ENCODE data around the gene STEAP1.

Gene STEAP1

GRCh38 chr7:90210475-90210874 lies 56.2 kb downstream of the STEAP1 start:
- no peak overlapping the region for H3K27ac ChIP-seq (ENCODE audit: low read depth, low read length, poor library complexity, severe bottlenecking)
- H3K9ac ChIP-seq (ENCODE audit: low read length), result no peak overlapping the region
- H3K4me2 ChIP-seq (ENCODE audit: low read length), result no peak overlapping the region
- H3K9me2 ChIP-seq (ENCODE audit: low read depth, low read length), result no peaks in the 10 kb centered on the region; the same call in 1 of the 2 replicates
- no peaks in the 10 kb centered on the region for H4K20me1 ChIP-seq (ENCODE audit: insufficient read depth, low read length)
- H3K27me3 ChIP-seq (ENCODE audit: insufficient read depth, low read length), result no peaks in the 10 kb centered on the region
- no peaks in the 10 kb centered on the region for H3K9me3 ChIP-seq (ENCODE audit: low read length)
- H3K79me2 ChIP-seq (ENCODE audit: insufficient read depth, low read length), result no peaks in the 10 kb centered on the region
- TF ChIP-seq EZH2 (IDR thresholded peaks at IDR 0.05; ENCODE audit: borderline replicate concordance, low read length), result no peak
- no peak for TF ChIP-seq CTCF (IDR thresholded peaks at IDR 0.05; ENCODE audit: low read length)
- no peaks in the 10 kb centered on the region for H3K4me1 ChIP-seq (ENCODE audit: insufficient read depth, low read length, severe bottlenecking)
- H3K4me3 ChIP-seq (ENCODE audit: low read depth, low read length, poor library complexity, severe bottlenecking), result no peak overlapping the region
- no peaks in the 10 kb centered on the region for H3F3A ChIP-seq (ENCODE audit: insufficient read depth, low read length)
- no peak overlapping the region for H2AFZ ChIP-seq (ENCODE audit: low read length)
- no peaks in the 10 kb centered on the region for H3K36me3 ChIP-seq (ENCODE audit: insufficient read depth, low read length)

GRCh38 chr7:90210981-90211380 lies 56.7 kb downstream of the STEAP1 start:
- no peak overlapping the region for H3K4me3 ChIP-seq (ENCODE audit: low read depth, low read length, poor library complexity, severe bottlenecking)
- H3K79me2 ChIP-seq (ENCODE audit: insufficient read depth, low read length), result no peaks in the 10 kb centered on the region
- H4K20me1 ChIP-seq (ENCODE audit: insufficient read depth, low read length), result no peaks in the 10 kb centered on the region
- TF ChIP-seq EZH2 (IDR thresholded peaks at IDR 0.05; ENCODE audit: borderline replicate concordance, low read length) (no peak), CTCF (IDR thresholded peaks at IDR 0.05; ENCODE audit: low read length) (no peak)
- H3F3A ChIP-seq (ENCODE audit: insufficient read depth, low read length), result no peaks in the 10 kb centered on the region
- H3K4me2 ChIP-seq (ENCODE audit: low read length), result no peak overlapping the region
- H3K27me3 ChIP-seq (ENCODE audit: insufficient read depth, low read length), result no peaks in the 10 kb centered on the region
- no peak overlapping the region for H3K27ac ChIP-seq (ENCODE audit: low read depth, low read length, poor library complexity, severe bottlenecking)
- no peaks in the 10 kb centered on the region for H3K36me3 ChIP-seq (ENCODE audit: insufficient read depth, low read length)
- no peaks in the 10 kb centered on the region for H3K4me1 ChIP-seq (ENCODE audit: insufficient read depth, low read length, severe bottlenecking)
- no peaks in the 10 kb centered on the region for H3K9me3 ChIP-seq (ENCODE audit: low read length)
- no peak overlapping the region for H3K9ac ChIP-seq (ENCODE audit: low read length)
- no peaks in the 10 kb centered on the region; the same call in 1 of the 2 replicates for H3K9me2 ChIP-seq (ENCODE audit: low read depth, low read length)
- H2AFZ ChIP-seq (ENCODE audit: low read length), result no peak overlapping the region

GRCh38 chr7:90211391-90212148 lies 57.3 kb downstream of the STEAP1 start, which contains the start of gene STEAP2:
Gene STEAP2 (plus strand): TSS chr7:90211740. CDS start chr7:90225083, 13,343 bp downstream.
- no peak within 1 kb of the TSS for H3K27ac ChIP-seq (ENCODE audit: low read depth, low read length, poor library complexity, severe bottlenecking)
- H3K9me2 ChIP-seq (ENCODE audit: low read depth, low read length), result no peaks in the 10 kb centered on the region; the same call in 1 of the 2 replicates
- no peak for TF ChIP-seq CTCF (IDR thresholded peaks at IDR 0.05; ENCODE audit: low read length)
- TF ChIP-seq EZH2 (IDR thresholded peaks at IDR 0.05; ENCODE audit: borderline replicate concordance, low read length), result no peak
- no peak within 1 kb of the TSS for H3K9ac ChIP-seq (ENCODE audit: low read length)
- H3K27me3 ChIP-seq (ENCODE audit: insufficient read depth, low read length), result no peaks in the 10 kb centered on the region
- H3K4me3 ChIP-seq (ENCODE audit: low read depth, low read length, poor library complexity, severe bottlenecking), result no peak within 1 kb of the TSS
- H3K4me2 ChIP-seq (ENCODE audit: low read length), result no peak within 1 kb of the TSS
- H3F3A ChIP-seq (ENCODE audit: insufficient read depth, low read length), result no peaks in the 10 kb centered on the region
- no peaks in the 10 kb centered on the region for H3K79me2 ChIP-seq (ENCODE audit: insufficient read depth, low read length)
- H3K9me3 ChIP-seq (ENCODE audit: low read length), result no peaks in the 10 kb centered on the region
- H4K20me1 ChIP-seq (ENCODE audit: insufficient read depth, low read length), result no peaks in the 10 kb centered on the region
- no peaks in the 10 kb centered on the region for H3K36me3 ChIP-seq (ENCODE audit: insufficient read depth, low read length)
- no peak within 1 kb of the TSS for H2AFZ ChIP-seq (ENCODE audit: low read length)
- H3K4me1 ChIP-seq (ENCODE audit: insufficient read depth, low read length, severe bottlenecking), result no peaks in the 10 kb centered on the region

All from OCI-LY1 (cell line).